ENCODE data around the gene FGFBP3. TPM values are rescaled to one million over a fixed set of nuclear protein-coding genes. Genes with fewer than 3 reads are reported as not detected.

Gene FGFBP3
- total RNA-seq, 2 experiments from 2014 or later, result 1.2 to 1.6 TPM

- H3K27ac Mint-ChIP-seq, result no peak overlapping the region
- no peak overlapping the region for H3K4me3 Mint-ChIP-seq
- H3K4me1 Mint-ChIP-seq (ENCODE audit: low read depth), result no peaks in the 10 kb centered on the region
- no peak for DNase-seq
- CTCF ChIA-PET, result interaction anchor here (0.6 kb wide), 1 partner anchor 1343 kb away, joined by 3 read pairs; no protein-coding TSS in a partner anchor
- intact Hi-C loops (cut with micrococcal nuclease), result no loop called here
- H3K9me3 Mint-ChIP-seq, result peaks cover 5% of the 10 kb centered on the region
- H3K27me3 Mint-ChIP-seq (ENCODE audit: low read depth), result no peaks in the 10 kb centered on the region
- no peaks in the 10 kb centered on the region for H3K36me3 Mint-ChIP-seq (ENCODE audit: low read depth)
Measured at GRCh38 chr10:91879515-91880170, 29.6 kb downstream of the FGFBP3 start.

DNA sequence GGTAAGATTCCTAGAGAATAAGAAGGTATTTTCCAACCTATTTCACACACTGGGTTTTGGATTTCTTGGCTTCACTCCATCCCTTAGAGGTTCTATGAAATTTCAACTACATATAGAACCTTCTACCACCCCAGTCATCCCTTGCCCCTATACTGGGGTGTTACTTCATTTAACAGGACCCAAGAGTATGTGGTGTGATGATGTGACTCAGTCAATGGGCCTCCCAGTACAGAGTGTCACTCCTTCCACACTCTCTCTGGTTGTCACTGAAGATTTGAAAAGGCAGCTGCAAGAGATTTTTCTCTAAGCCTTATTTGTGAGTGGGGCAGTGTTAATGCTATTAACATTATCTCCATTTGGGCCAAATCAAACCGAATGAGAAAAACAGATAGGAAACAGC lies 33.5 kb downstream of the FGFBP3 start:
- no peak for DNase-seq
- CTCF ChIA-PET, result no interaction called here
- Mint-ChIP-seq H3K4me1 (ENCODE audit: low read depth) (no peaks in the 10 kb centered on the region), H3K27me3 (ENCODE audit: low read depth) (no peaks in the 10 kb centered on the region), H3K27ac (no peak overlapping the region), H3K36me3 (ENCODE audit: low read depth) (no peaks in the 10 kb centered on the region), H3K4me3 (no peak overlapping the region), H3K9me3 (no peaks in the 10 kb centered on the region)
- intact Hi-C loops (cut with micrococcal nuclease), result no loop called here

GRCh38 chr10:91875156-91875555 lies 34.1 kb downstream of the FGFBP3 start:
- no peaks in the 10 kb centered on the region for H3K27me3 Mint-ChIP-seq (ENCODE audit: low read depth)
- H3K4me3 Mint-ChIP-seq, result no peak overlapping the region
- H3K36me3 Mint-ChIP-seq (ENCODE audit: low read depth), result no peaks in the 10 kb centered on the region
- intact Hi-C loops (cut with micrococcal nuclease), result no loop called here
- H3K4me1 Mint-ChIP-seq (ENCODE audit: low read depth), result no peaks in the 10 kb centered on the region
- H3K9me3 Mint-ChIP-seq, result no peaks in the 10 kb centered on the region
- no peak overlapping the region for H3K27ac Mint-ChIP-seq
- CTCF ChIA-PET, result no interaction called here
- DNase-seq, result no peak

DNA sequence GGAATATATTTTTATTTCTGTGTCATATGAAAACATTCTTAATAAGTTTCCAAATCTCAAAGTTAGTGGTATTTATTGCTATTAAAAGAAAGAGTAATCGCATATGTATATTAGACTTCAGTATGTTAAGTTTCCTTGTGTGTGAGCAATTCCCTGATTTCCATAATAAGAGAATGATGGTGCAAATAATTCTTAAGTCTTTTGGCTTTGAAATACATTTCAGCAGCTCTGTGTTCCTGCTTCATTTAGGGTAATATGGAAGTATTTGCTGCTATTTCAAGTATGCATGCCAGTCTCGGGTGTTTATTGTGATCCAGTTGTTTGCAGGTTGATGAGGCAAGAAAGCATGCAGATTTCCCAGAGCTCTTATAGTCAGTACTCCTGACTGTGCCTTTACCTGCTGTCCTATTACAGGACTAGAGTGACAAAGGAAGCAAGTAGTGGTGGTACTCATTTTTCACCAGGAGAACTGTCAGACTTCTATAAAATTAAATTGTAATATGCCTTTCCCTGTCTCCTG lies 43.7 kb downstream of the FGFBP3 start:
- no peak overlapping the region for H3K4me3 Mint-ChIP-seq
- no peaks in the 10 kb centered on the region for H3K4me1 Mint-ChIP-seq (ENCODE audit: low read depth)
- H3K27me3 Mint-ChIP-seq (ENCODE audit: low read depth), result no peaks in the 10 kb centered on the region
- H3K9me3 Mint-ChIP-seq, result no peaks in the 10 kb centered on the region
- CTCF ChIA-PET, result interaction anchor here (0.6 kb wide), 1 partner anchor 474 kb away, joined by 3 read pairs; no protein-coding TSS in a partner anchor
- peaks cover 13% of the 10 kb centered on the region for H3K36me3 Mint-ChIP-seq (ENCODE audit: low read depth)
- DNase-seq, result no peak
- H3K27ac Mint-ChIP-seq, result no peak overlapping the region
- intact Hi-C loops (cut with micrococcal nuclease), result loop anchor here (2.0 kb wide), 1 partner anchor 43 kb away; the partner anchor contains the start of gene FGFBP3

DNA sequence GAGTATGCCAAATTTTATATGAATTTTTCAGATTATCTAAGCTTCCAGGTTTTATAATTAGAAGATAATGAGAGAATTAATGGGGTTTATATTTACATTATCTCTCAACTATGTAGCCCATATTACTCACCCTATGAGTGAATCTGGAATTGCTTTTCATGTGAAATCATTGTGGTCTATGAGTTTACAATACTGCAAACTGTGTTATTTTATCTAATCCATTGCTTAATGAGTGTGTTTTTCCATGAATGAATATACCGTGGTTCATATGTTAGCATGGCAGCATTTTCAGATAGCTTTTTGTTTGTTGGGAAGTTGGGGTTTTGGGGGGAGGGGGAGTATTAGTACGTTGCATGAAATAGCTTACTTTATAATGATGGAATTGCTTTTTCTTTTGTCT lies 44.5 kb downstream of the FGFBP3 start:
- CTCF ChIA-PET, result interaction anchor here (0.6 to 2.0 kb wide), 2 partner anchors 41 to 105 kb away, joined by 6 to 7 read pairs; no protein-coding TSS in a partner anchor
- no peaks in the 10 kb centered on the region for H3K27me3 Mint-ChIP-seq (ENCODE audit: low read depth)
- H3K36me3 Mint-ChIP-seq (ENCODE audit: low read depth), result peaks cover 13% of the 10 kb centered on the region
- no peaks in the 10 kb centered on the region for H3K9me3 Mint-ChIP-seq
- no peak overlapping the region for H3K27ac Mint-ChIP-seq
- no peaks in the 10 kb centered on the region for H3K4me1 Mint-ChIP-seq (ENCODE audit: low read depth)
- DNase-seq, result no peak
- intact Hi-C loops (cut with micrococcal nuclease), result no loop called here
- no peak overlapping the region for H3K4me3 Mint-ChIP-seq

DNA sequence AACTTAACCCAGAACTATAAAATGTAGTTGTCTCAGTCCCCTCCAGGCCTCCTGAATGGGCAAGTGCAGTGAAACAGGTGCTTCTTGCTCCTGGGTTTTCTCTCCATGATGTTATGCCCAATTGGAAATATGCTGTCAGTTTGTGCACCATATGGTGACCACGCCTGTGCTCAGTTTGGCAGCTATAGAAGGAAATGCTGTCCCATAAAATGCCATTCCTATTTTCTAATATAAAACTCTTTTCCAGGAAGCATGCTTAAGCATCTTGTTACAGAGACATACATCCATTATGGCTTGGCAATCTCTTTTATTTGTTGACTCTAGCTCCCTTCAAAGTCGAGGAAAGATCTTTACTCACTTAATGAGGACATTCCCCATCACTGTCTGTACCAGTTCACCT lies 45.2 kb downstream of the FGFBP3 start:
- H3K9me3 Mint-ChIP-seq, result no peaks in the 10 kb centered on the region
- no peak for DNase-seq
- H3K27me3 Mint-ChIP-seq (ENCODE audit: low read depth), result no peaks in the 10 kb centered on the region
- H3K4me3 Mint-ChIP-seq, result no peak overlapping the region
- peak overlapping the region; percentile 28 for H3K27ac Mint-ChIP-seq
- CTCF ChIA-PET, result interaction anchor here (0.7 to 2.0 kb wide), 4 partner anchors 9 to 105 kb away, joined by 3 to 7 read pairs (median 6); no protein-coding TSS in a partner anchor
- peaks cover 13% of the 10 kb centered on the region for H3K36me3 Mint-ChIP-seq (ENCODE audit: low read depth)
- H3K4me1 Mint-ChIP-seq (ENCODE audit: low read depth), result no peaks in the 10 kb centered on the region
- intact Hi-C loops (cut with micrococcal nuclease), result no loop called here

DNA sequence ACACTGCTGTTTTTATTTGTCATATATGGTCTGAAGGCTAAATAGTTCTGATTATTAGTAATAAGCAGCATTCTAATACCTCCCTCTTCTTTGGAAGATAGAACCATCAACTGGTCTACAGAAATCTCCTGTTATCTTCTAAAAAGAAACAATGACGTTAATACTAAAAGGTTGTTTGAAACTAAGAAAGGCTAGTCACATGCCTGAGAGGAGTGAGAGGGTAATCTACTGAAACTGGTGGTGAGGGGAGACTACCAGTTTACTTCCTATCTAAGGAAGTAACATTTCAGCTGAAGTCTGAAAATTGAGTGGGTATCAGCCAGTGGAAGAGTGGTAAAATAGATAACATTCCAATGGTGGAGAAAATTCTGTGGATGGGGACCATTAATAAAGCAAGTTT lies 48.4 kb downstream of the FGFBP3 start:
- no peak overlapping the region for H3K27ac Mint-ChIP-seq
- H3K4me1 Mint-ChIP-seq (ENCODE audit: low read depth), result no peaks in the 10 kb centered on the region
- DNase-seq, result no peak
- H3K27me3 Mint-ChIP-seq (ENCODE audit: low read depth), result no peaks in the 10 kb centered on the region
- peaks cover 28% of the 10 kb centered on the region for H3K36me3 Mint-ChIP-seq (ENCODE audit: low read depth)
- CTCF ChIA-PET, result no interaction called here
- intact Hi-C loops (cut with micrococcal nuclease), result no loop called here
- H3K9me3 Mint-ChIP-seq, result no peaks in the 10 kb centered on the region
- H3K4me3 Mint-ChIP-seq, result no peak overlapping the region

GRCh38 chr10:91856637-91857036 lies 52.6 kb downstream of the FGFBP3 start:
- no peaks in the 10 kb centered on the region for H3K27me3 Mint-ChIP-seq (ENCODE audit: low read depth)
- no peaks in the 10 kb centered on the region for H3K4me1 Mint-ChIP-seq (ENCODE audit: low read depth)
- H3K9me3 Mint-ChIP-seq, result no peaks in the 10 kb centered on the region
- peaks cover 33% of the 10 kb centered on the region for H3K36me3 Mint-ChIP-seq (ENCODE audit: low read depth)
- CTCF ChIA-PET, result interaction anchor here (1.0 to 1.3 kb wide), 2 partner anchors 51 to 98 kb away, joined by 3 read pairs; no protein-coding TSS in a partner anchor
- H3K27ac Mint-ChIP-seq, result no peak overlapping the region
- no peak overlapping the region for H3K4me3 Mint-ChIP-seq
- intact Hi-C loops (cut with micrococcal nuclease), result loop anchor here (2.0 kb wide), 1 partner anchor 56 kb away; no protein-coding TSS in a partner anchor
- DNase-seq, result peak; percentile 7

Other genes starting within 250 kb of the FGFBP3 start
- 10 to 100 TPM; 39.3 to 40.0 TPM for gene TNKS2, start 111.1 kb downstream of the FGFBP3 start, total RNA-seq
- gene BTAF1, start 14.3 kb upstream of the FGFBP3 start, total RNA-seq, result 10 to 100 TPM; 42.6 to 43.6 TPM

Data from activated naive CD4-positive, alpha-beta T cell treated with anti-CD3 and anti-CD28 coated beads for 36 hours (primary cell).